Trophoblast cell (in vitro differentiated cells and primary cell): Measurements from ENCODE around the gene MCRIP1.

Source experiments
- DNase-seq, 2 donors: peaks; one replicate each; pipeline ENCODE4 v3.0.0-alpha.2; 2016
- H2AFZ ChIP-seq: 2 replicates; pipeline ENCODE4 v1.6.1; 2013; ENCODE audit warnings: low read length, moderate library complexity, mild to moderate bottlenecking; ENCODE audit not compliant: insufficient read depth, poor library complexity
- H2AK5ac ChIP-seq: 2 replicates; pipeline ENCODE4 v1.6.1; 2013; ENCODE audit warnings: mild to moderate bottlenecking, low read length
- H2BK120ac ChIP-seq: 2 replicates; pipeline ENCODE4 v1.6.1; 2013; ENCODE audit warnings: low read length, mild to moderate bottlenecking, moderate library complexity; ENCODE audit not compliant: insufficient read depth, poor library complexity
- H2BK12ac ChIP-seq: 2 replicates; pipeline ENCODE4 v1.6.1; 2013; ENCODE audit warnings: mild to moderate bottlenecking, low read length, moderate library complexity
- H2BK5ac ChIP-seq: 2 replicates; pipeline ENCODE4 v1.6.1; 2013; ENCODE audit warnings: low read length, low read depth, moderate library complexity, mild to moderate bottlenecking; ENCODE audit not compliant: poor library complexity
- H3K14ac ChIP-seq: 2 replicates; pipeline ENCODE4 v1.6.1; 2013; ENCODE audit warnings: mild to moderate bottlenecking, low read length
- H3K18ac ChIP-seq: 2 replicates; pipeline ENCODE4 v1.6.1; 2013; ENCODE audit warnings: mild to moderate bottlenecking, low read length
- H3K23ac ChIP-seq: 2 replicates; pipeline ENCODE4 v1.6.1; 2013; ENCODE audit warnings: low read length
- H3K27ac ChIP-seq: 2 replicates; pipeline ENCODE4 v1.5.1; 2013; ENCODE audit warnings: low read depth, mild to moderate bottlenecking, inconsistent platforms, low read length, moderate library complexity
- H3K27me3 ChIP-seq: 2 replicates; pipeline ENCODE4 v1.6.1; 2013; ENCODE audit warnings: inconsistent platforms, mild to moderate bottlenecking, low read length, moderate library complexity; ENCODE audit not compliant: insufficient read depth
- H3K36me3 ChIP-seq, 2 experiments: 1 replicate in 1 of 2; 2 replicates in 1 of 2; pipeline ENCODE4 v1.6.1; 2013; ENCODE audit warnings: low read length in 2 of 2, mild to moderate bottlenecking in 2 of 2, moderate library complexity in 1 of 2; ENCODE audit not compliant: insufficient read depth in 2 of 2, control insufficient read depth in 1 of 2
- H3K4ac ChIP-seq: 2 replicates; pipeline ENCODE4 v1.6.1; 2013; ENCODE audit warnings: low read depth, mild to moderate bottlenecking, low read length, moderate library complexity
- H3K4me1 ChIP-seq, 2 experiments: 1 replicate in 1 of 2; 2 replicates in 1 of 2; pipeline ENCODE4 v1.6.1; 2013; ENCODE audit warnings: low read length in 2 of 2, mild to moderate bottlenecking in 2 of 2, moderate library complexity in 1 of 2; ENCODE audit not compliant: insufficient read depth in 2 of 2, control insufficient read depth in 1 of 2
- H3K4me2 ChIP-seq: 2 replicates; pipeline ENCODE4 v1.6.1; 2013; ENCODE audit warnings: inconsistent platforms, mild to moderate bottlenecking, low read length, moderate library complexity
- H3K4me3 ChIP-seq: 2 replicates; pipeline ENCODE4 v1.5.1; 2013; ENCODE audit warnings: mild to moderate bottlenecking, low read depth, low read length, inconsistent platforms
- H3K79me1 ChIP-seq: one replicate; pipeline ENCODE4 v1.6.1; 2013; ENCODE audit warnings: low read length
- H3K79me2 ChIP-seq: 2 replicates; pipeline ENCODE4 v1.6.1; 2013; ENCODE audit warnings: low read length, mild to moderate bottlenecking; ENCODE audit not compliant: control insufficient read depth, insufficient read depth, poor library complexity
- H3K9ac ChIP-seq: 2 replicates; pipeline ENCODE4 v1.6.1; 2013; ENCODE audit warnings: mild to moderate bottlenecking, low read length
- H3K9me3 ChIP-seq: 2 replicates; pipeline ENCODE4 v1.6.1; 2013; ENCODE audit warnings: low read depth, mild to moderate bottlenecking, control low read depth, inconsistent platforms, low read length; ENCODE audit not compliant: insufficient read depth
- H4K12ac ChIP-seq: 2 replicates; pipeline ENCODE4 v1.6.1; 2013; ENCODE audit warnings: low read depth, mild to moderate bottlenecking, low read length, moderate library complexity
- H4K8ac ChIP-seq: 2 replicates; pipeline ENCODE4 v1.6.1; 2013; ENCODE audit warnings: low read depth, mild to moderate bottlenecking, low read length, moderate library complexity
- H4K91ac ChIP-seq: one replicate; pipeline ENCODE4 v1.6.1; 2013; ENCODE audit warnings: low read depth, mild to moderate bottlenecking, low read length, moderate library complexity
- WGBS: extraction: QIAGEN DNeasy Blood & Tissue Kit; methylation state at CpG from one replicate; pipeline ENCODE4 v1.1.7; 2013; ENCODE audit warnings: missing lambda C conversion rate; ENCODE audit not compliant: insufficient read length, insufficient coverage; ENCODE audit errors: extremely low coverage; 5-methylcytosine and 5-hydroxymethylcytosine counted together

MCRIP1 gene

GRCh38 chr17:81828656-81829055 is 4.4 kb downstream of the MCRIP1 start:
- Histone ChIP-seq H3K14ac (no peak overlapping the region), H3K27ac (no peak overlapping the region), H3K27me3 (no peaks in the 10 kb centered on the region), H2AFZ (no peak overlapping the region), H3K4ac (no peak overlapping the region), H2BK120ac (no peak overlapping the region), H3K4me2 (no peak overlapping the region), H2BK12ac (no peak overlapping the region), H3K36me3 (peaks cover 16 to 18% of the 10 kb centered on the region in 2 experiments), H3K79me1 (peaks cover 11% of the 10 kb centered on the region), H3K9me3 (no peaks in the 10 kb centered on the region), H3K4me1 (peaks cover 7 to 9% of the 10 kb centered on the region in 2 experiments), H3K18ac (no peak overlapping the region), H3K4me3 (no peak overlapping the region), H3K79me2 (peaks cover 14% of the 10 kb centered on the region), H2BK5ac (no peak overlapping the region), H4K12ac (no peak overlapping the region), H3K9ac (no peak overlapping the region), H2AK5ac (no peak overlapping the region), H3K23ac (no peak overlapping the region), H4K91ac (no peak overlapping the region), H4K8ac (no peak overlapping the region)
- DNase-seq: no peak
- no CpG with 5 or more reads among the region's 7 CpGs for WGBS

- Histone ChIP-seq H4K12ac (no peak overlapping the region), H2AK5ac (no peak overlapping the region), H3K36me3 (peaks cover 34 to 36% of the 10 kb centered on the region in 2 experiments), H3K4me2 (no peak overlapping the region), H3K4ac (no peak overlapping the region), H3K4me1 (peaks cover 0 to 2% of the 10 kb centered on the region in 2 experiments), H3K14ac (no peak overlapping the region), H3K27ac (no peak overlapping the region), H3K27me3 (no peaks in the 10 kb centered on the region), H2BK12ac (no peak overlapping the region), H3K18ac (no peak overlapping the region), H2BK120ac (no peak overlapping the region), H2AFZ (no peak overlapping the region), H3K9ac (no peak overlapping the region), H2BK5ac (no peak overlapping the region), H3K4me3 (no peak overlapping the region), H3K23ac (no peak overlapping the region), H4K91ac (no peak overlapping the region), H3K79me1 (no peaks in the 10 kb centered on the region), H3K9me3 (no peaks in the 10 kb centered on the region), H3K79me2 (no peaks in the 10 kb centered on the region), H4K8ac (no peak overlapping the region)
- DNase-seq: no peak
- WGBS: no CpG with 5 or more reads among the region's 11 CpGs
Measured at GRCh38 chr17:81825841-81826466, 7.1 kb downstream of the MCRIP1 start.

- no peak overlapping the region for H3K23ac ChIP-seq
- no peak overlapping the region for H3K4me2 ChIP-seq
- H3K9ac ChIP-seq: no peak overlapping the region
- no CpG with 5 or more reads among the region's 11 CpGs for WGBS
- H3K4me3 ChIP-seq: no peak overlapping the region
- H4K12ac ChIP-seq: no peak overlapping the region
- no peak overlapping the region for H2AK5ac ChIP-seq
- H3K79me2 ChIP-seq: no peaks in the 10 kb centered on the region
- no peak for DNase-seq
- H3K14ac ChIP-seq: no peak overlapping the region
- H3K4me1 ChIP-seq: peaks cover 0 to 2% of the 10 kb centered on the region in 2 experiments
- no peaks in the 10 kb centered on the region for H3K27me3 ChIP-seq
- no peak overlapping the region for H2BK5ac ChIP-seq
- no peak overlapping the region for H2BK12ac ChIP-seq
- H2AFZ ChIP-seq: no peak overlapping the region
- H4K8ac ChIP-seq: no peak overlapping the region
- no peaks in the 10 kb centered on the region for H3K9me3 ChIP-seq
- H2BK120ac ChIP-seq: no peak overlapping the region
- no peak overlapping the region for H4K91ac ChIP-seq
- no peaks in the 10 kb centered on the region for H3K79me1 ChIP-seq
- no peak overlapping the region for H3K18ac ChIP-seq
- no peak overlapping the region for H3K4ac ChIP-seq
- H3K27ac ChIP-seq: no peak overlapping the region
- peaks cover 29 to 32% of the 10 kb centered on the region in 2 experiments for H3K36me3 ChIP-seq
Measured at GRCh38 chr17:81824595-81824994, 8.5 kb downstream of the MCRIP1 start.

- Histone ChIP-seq H3K4me2 (no peak overlapping the region), H3K4me1 (peaks cover 0 to 2% of the 10 kb centered on the region in 2 experiments), H3K36me3 (peaks cover 29 to 32% of the 10 kb centered on the region in 2 experiments), H4K8ac (no peak overlapping the region), H3K4me3 (no peak overlapping the region), H3K27me3 (no peaks in the 10 kb centered on the region), H3K9ac (no peak overlapping the region), H3K27ac (no peak overlapping the region), H2AFZ (no peak overlapping the region), H4K91ac (no peak overlapping the region), H3K14ac (no peak overlapping the region), H4K12ac (no peak overlapping the region), H3K4ac (no peak overlapping the region), H2BK12ac (no peak overlapping the region), H3K9me3 (peaks cover 4% of the 10 kb centered on the region), H2BK5ac (no peak overlapping the region), H3K79me1 (no peaks in the 10 kb centered on the region), H3K18ac (no peak overlapping the region), H2BK120ac (no peak overlapping the region), H2AK5ac (no peak overlapping the region), H3K79me2 (no peaks in the 10 kb centered on the region), H3K23ac (no peak overlapping the region)
- no CpG with 5 or more reads among the region's 33 CpGs for WGBS
- DNase-seq: no peak
Measured at GRCh38 chr17:81823820-81824550, 9.1 kb downstream of the MCRIP1 start.
